HG02610 (cell line): ENCODE results near the gene BPIFB4.
"Not testable (repeated sequence)": the region's sequence is repeated elsewhere in the genome, so short reads cannot be mapped to it uniquely, and the experiment has no call there.

Experiments
- ATAC-seq: cut with Tn5 transposase; IDR thresholded peaks from one replicate; pipeline ENCODE4 v1.9.1; 2021; ENCODE audit warnings: mild to moderate bottlenecking, moderate library complexity; ENCODE audit not compliant: unreplicated experiment

Gene BPIFB4

GRCh38 chr20:33084722-33085121 lies 5.3 kb downstream of the BPIFB4 start:
- ATAC-seq: no peak

- no peak for ATAC-seq
Measured at GRCh38 chr20:33086052-33086722, 6.7 kb downstream of the BPIFB4 start.

- no peak for ATAC-seq
Measured at GRCh38 chr20:33091147-33091546, 11.7 kb downstream of the BPIFB4 start.

GRCh38 chr20:33091693-33092092 lies 12.2 kb downstream of the BPIFB4 start:
- no peak for ATAC-seq

- ATAC-seq: no peak
Measured at GRCh38 chr20:33092361-33092760, 12.9 kb downstream of the BPIFB4 start.

- no peak for ATAC-seq
Measured at GRCh38 chr20:33093074-33093473, 13.6 kb downstream of the BPIFB4 start.

- no peak for ATAC-seq
Measured at GRCh38 chr20:33093582-33093981, 14.1 kb downstream of the BPIFB4 start.

GRCh38 chr20:33095249-33095648 lies 15.8 kb downstream of the BPIFB4 start:
- ATAC-seq: no peak

- ATAC-seq: not testable (repeated sequence)
Measured at GRCh38 chr20:33095902-33096584, 16.6 kb downstream of the BPIFB4 start.

GRCh38 chr20:33097001-33097400 lies 17.6 kb downstream of the BPIFB4 start:
- no peak for ATAC-seq

GRCh38 chr20:33099843-33100538 lies 20.5 kb downstream of the BPIFB4 start:
- ATAC-seq: no peak

GRCh38 chr20:33103556-33103955 lies 24.1 kb downstream of the BPIFB4 start:
- no peak for ATAC-seq

- ATAC-seq: no peak
Measured at GRCh38 chr20:33104336-33104735, 24.9 kb downstream of the BPIFB4 start.

- no peak for ATAC-seq
Measured at GRCh38 chr20:33105316-33105924, 26.0 kb downstream of the BPIFB4 start.

- ATAC-seq: not testable (repeated sequence)
Measured at GRCh38 chr20:33106058-33106620, 26.7 kb downstream of the BPIFB4 start.

GRCh38 chr20:33108661-33109060 lies 29.2 kb downstream of the BPIFB4 start:
- no peak for ATAC-seq

- ATAC-seq: no peak
Measured at GRCh38 chr20:33110147-33110825, 30.8 kb downstream of the BPIFB4 start.

- ATAC-seq: no peak
Measured at GRCh38 chr20:33111306-33111705, 31.9 kb downstream of the BPIFB4 start.

- no peak for ATAC-seq
Measured at GRCh38 chr20:33112547-33113386, 33.3 kb downstream of the BPIFB4 start.
